PFSK-1 (cell line): ENCODE results near the gene SSBP1.

Source experiments
- FOXP2 ChIP-seq: optimal IDR thresholded peaks from 2 replicates; pipeline ENCODE3; 2011; ENCODE audit warnings: borderline replicate concordance, control low read depth, inconsistent platforms; ENCODE audit not compliant: insufficient read depth; ENCODE audit errors: extremely low read length, extremely low read depth
- POLR2AphosphoS5 ChIP-seq: IDR thresholded peaks from 2 replicates; pipeline ENCODE4 v1.6.1; 2012; ENCODE audit warnings: low read depth, mild to moderate bottlenecking, control low read depth, low read length, moderate library complexity
- SIN3A ChIP-seq: IDR thresholded peaks from 2 replicates; pipeline ENCODE4 v1.6.1; 2012; ENCODE audit warnings: mild to moderate bottlenecking, low read length, moderate library complexity, borderline replicate concordance; ENCODE audit not compliant: insufficient read depth
- TAF1 ChIP-seq: IDR thresholded peaks from 2 replicates; pipeline ENCODE4 v1.6.1; 2012; ENCODE audit warnings: low read length, control low read depth, borderline replicate concordance; ENCODE audit not compliant: insufficient read depth
- TF ChIP-seq, protein P1 (sequence below), 2 experiments: IDR thresholded peaks; 2 replicates each; pipeline versions ENCODE4 v1.6.1 to v1.8.0; 2011 to 2012; ENCODE audit warnings: low read depth in 2 of 2, low read length in 2 of 2, control low read depth in 1 of 2, inconsistent platforms in 1 of 2, mild to moderate bottlenecking in 1 of 2, moderate library complexity in 1 of 2; ENCODE audit not compliant: insufficient read depth in 1 of 2

The SSBP1 gene

DNA sequence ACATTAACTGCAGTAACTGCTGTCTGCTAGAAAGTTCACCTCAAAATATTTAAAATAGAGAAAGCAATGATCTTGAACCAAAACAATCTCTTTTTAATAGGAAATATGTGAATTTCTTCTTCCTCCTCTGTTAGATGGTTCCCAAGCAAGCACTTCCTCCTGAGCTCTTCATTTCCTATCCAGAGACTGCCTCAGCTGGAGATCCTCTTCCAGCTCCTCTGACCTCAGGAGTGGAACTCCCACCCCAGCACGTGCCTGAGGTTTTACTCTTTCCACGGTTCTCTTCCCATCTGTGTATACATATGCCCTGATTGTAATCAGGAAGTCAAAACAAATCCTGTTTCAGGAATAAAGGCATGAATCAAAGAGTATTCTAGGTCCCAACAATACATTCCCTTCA, 41.8 kb upstream of the SSBP1 start:
- TF ChIP-seq POLR2AphosphoS5: no peak
- TF ChIP-seq, protein P1, sequence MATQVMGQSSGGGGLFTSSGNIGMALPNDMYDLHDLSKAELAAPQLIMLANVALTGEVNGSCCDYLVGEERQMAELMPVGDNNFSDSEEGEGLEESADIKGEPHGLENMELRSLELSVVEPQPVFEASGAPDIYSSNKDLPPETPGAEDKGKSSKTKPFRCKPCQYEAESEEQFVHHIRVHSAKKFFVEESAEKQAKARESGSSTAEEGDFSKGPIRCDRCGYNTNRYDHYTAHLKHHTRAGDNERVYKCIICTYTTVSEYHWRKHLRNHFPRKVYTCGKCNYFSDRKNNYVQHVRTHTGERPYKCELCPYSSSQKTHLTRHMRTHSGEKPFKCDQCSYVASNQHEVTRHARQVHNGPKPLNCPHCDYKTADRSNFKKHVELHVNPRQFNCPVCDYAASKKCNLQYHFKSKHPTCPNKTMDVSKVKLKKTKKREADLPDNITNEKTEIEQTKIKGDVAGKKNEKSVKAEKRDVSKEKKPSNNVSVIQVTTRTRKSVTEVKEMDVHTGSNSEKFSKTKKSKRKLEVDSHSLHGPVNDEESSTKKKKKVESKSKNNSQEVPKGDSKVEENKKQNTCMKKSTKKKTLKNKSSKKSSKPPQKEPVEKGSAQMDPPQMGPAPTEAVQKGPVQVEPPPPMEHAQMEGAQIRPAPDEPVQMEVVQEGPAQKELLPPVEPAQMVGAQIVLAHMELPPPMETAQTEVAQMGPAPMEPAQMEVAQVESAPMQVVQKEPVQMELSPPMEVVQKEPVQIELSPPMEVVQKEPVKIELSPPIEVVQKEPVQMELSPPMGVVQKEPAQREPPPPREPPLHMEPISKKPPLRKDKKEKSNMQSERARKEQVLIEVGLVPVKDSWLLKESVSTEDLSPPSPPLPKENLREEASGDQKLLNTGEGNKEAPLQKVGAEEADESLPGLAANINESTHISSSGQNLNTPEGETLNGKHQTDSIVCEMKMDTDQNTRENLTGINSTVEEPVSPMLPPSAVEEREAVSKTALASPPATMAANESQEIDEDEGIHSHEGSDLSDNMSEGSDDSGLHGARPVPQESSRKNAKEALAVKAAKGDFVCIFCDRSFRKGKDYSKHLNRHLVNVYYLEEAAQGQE (IDR thresholded peaks at IDR 0.05; ENCODE audit: insufficient read depth in 1 of 2, low read depth in 2 of 2, low read length in 2 of 2): no peak
- TF ChIP-seq SIN3A: no peak
- no peak for TF ChIP-seq TAF1

DNA sequence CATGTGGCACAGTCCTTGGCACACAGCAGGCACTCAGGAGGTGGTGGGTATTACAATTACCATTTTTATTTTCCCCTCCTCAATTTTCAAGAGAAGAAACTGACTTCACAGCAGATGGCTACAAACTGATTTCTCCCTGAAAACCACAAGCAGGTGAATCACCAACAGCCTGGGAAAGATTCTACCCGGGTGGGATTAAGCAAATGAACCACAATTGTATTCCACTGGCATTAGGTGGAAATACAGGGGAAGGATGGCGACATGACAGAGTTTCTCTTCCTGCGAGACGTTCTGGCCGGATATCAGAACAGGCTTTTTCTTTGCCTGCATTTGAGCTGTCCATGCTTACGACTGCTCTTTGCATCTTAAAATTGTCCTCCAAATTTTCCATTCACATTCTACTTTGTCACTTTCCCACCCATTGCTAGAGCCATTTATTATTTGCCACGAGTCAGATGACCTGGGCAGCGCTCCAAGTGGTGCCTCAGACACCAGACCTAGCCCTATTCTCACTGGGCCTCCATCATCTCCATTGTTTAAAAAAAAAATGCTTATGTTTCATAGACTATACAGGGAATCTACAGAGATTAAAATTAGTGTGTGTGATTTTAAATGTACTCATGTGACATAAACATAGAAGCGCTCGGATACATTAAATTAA, 40.8 kb upstream of the SSBP1 start:
- TF ChIP-seq, protein P1 (IDR thresholded peaks at IDR 0.05; ENCODE audit: insufficient read depth in 1 of 2, low read depth in 2 of 2, low read length in 2 of 2): no peak
- TF ChIP-seq TAF1: no peak

DNA sequence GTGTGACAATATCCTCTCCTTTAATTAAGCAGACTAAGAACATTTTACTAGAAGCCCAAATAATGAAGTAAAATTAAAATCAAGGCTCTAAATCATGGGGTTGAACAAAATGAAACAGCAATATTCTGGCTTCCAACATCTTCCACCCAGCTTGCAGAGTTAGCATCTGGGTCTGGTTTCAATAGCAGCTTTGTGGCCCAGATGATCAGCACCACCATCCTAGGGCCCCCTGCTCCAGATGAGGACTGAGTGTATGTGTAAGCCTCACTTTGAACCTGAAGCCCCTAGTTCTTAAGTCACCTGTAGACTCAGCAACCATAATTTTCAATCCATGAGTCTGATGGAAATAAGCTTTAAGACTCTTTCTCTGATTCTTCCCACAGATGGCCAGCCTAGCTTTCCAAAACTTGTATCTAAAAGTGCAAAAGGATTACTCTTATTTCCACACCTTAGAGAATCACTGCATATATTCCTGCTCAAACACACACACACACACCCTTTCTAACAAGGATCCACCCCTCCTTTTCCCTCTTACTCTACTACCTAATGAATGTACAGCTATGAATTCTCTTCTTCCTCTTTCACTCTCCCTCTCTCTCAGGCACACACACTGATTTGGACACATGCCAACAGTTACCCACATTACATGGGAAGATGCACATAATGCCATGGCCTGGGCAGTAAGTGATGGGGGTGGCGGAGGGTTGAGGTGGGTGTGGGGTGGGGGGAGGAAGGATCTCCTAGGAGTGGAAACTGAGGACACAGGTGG, 39.7 kb upstream of the SSBP1 start:
- TF ChIP-seq SIN3A: no peak
- no peak for TF ChIP-seq TAF1
- TF ChIP-seq, protein P1 (IDR thresholded peaks at IDR 0.05; ENCODE audit: insufficient read depth in 1 of 2, low read depth in 2 of 2, low read length in 2 of 2): no peak
- no peak for TF ChIP-seq FOXP2
- no peak for TF ChIP-seq POLR2AphosphoS5

DNA sequence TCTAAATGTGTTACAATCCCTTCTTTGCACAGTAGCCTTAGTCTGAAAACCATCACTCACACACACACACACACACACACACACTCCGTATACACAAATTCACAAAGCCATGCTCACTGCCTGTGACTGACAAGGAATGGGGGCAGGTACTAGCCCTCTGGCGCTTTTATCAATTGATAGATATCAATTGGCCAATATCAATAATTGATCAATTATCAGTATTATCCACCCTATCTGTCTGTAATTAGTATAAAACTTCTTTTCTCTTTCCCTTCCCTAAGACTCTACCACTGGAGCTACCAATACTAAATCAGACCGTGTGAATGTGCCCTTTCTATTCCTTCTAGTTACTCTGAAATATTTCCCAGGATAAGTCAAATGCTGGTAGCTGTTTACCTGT, 38.3 kb upstream of the SSBP1 start:
- TF ChIP-seq TAF1: no peak
- no peak for TF ChIP-seq POLR2AphosphoS5
- TF ChIP-seq, protein P1 (IDR thresholded peaks at IDR 0.05; ENCODE audit: insufficient read depth in 1 of 2, low read depth in 2 of 2, low read length in 2 of 2): no peak
- no peak for TF ChIP-seq FOXP2
- TF ChIP-seq SIN3A: no peak
